Effector memory CD8-positive, alpha-beta T cell (primary cell): ENCODE measurements around the gene PPP2R5D.
"Not testable (repeated sequence)": the region's sequence is repeated elsewhere in the genome, so short reads cannot be mapped to it uniquely, and the experiment has no call there.

ENCODE experiments used
- ATAC-seq: fragments of 150-1000 bp; cut with Tn5 transposase; replicated peaks from 2 replicates; pipeline ENCODE4 v1.10.0; 2021; ENCODE audit warnings: mild to moderate bottlenecking, moderate library complexity
- DNase-seq, 3 experiments: peaks; one replicate each; pipeline ENCODE4 v3.0.0; 2021
- H3K27ac Mint-ChIP-seq, 2 donors: one replicate each; pipeline ENCODE4 v1.8.0; 2022; ENCODE audit warnings: mild to moderate bottlenecking in 2 of 2, mixed read lengths in 2 of 2, moderate library complexity in 2 of 2
- H3K27me3 Mint-ChIP-seq, 2 donors: one replicate each; pipeline ENCODE4 v1.8.0; 2022; ENCODE audit warnings: mixed read lengths in 2 of 2
- H3K36me3 Mint-ChIP-seq: one replicate; pipeline ENCODE4 v1.8.0; 2022; ENCODE audit warnings: mild to moderate bottlenecking, moderate library complexity, mixed read lengths; ENCODE audit not compliant: insufficient read depth
- H3K4me1 Mint-ChIP-seq, 2 donors: one replicate each; pipeline ENCODE4 v1.8.0; 2022; ENCODE audit warnings: low read depth in 2 of 2, mixed read lengths in 2 of 2
- H3K4me3 Mint-ChIP-seq, 2 donors: one replicate each; pipeline ENCODE4 v1.8.0; 2022; ENCODE audit warnings: mild to moderate bottlenecking in 2 of 2, mixed read lengths in 2 of 2, moderate library complexity in 2 of 2
- H3K9me3 Mint-ChIP-seq, 2 donors: one replicate each; pipeline ENCODE4 v1.8.0; 2022; ENCODE audit warnings: mixed read lengths in 2 of 2

PPP2R5D gene

GRCh38 chr6:43032326-43032725 lies 48.0 kb downstream of the PPP2R5D start:
- no peak overlapping the region for H3K4me3 Mint-ChIP-seq
- H3K27me3 Mint-ChIP-seq, result no peaks in the 10 kb centered on the region
- H3K4me1 Mint-ChIP-seq, result peaks cover 0 to 7% of the 10 kb centered on the region in 2 donors
- H3K9me3 Mint-ChIP-seq, result no peaks in the 10 kb centered on the region
- ATAC-seq (no peak), DNase-seq (no peak)
- peaks cover 55% of the 10 kb centered on the region for H3K36me3 Mint-ChIP-seq
- peak overlapping the region; percentile 85 to 89 for H3K27ac Mint-ChIP-seq

GRCh38 chr6:43033496-43034189 lies 49.3 kb downstream of the PPP2R5D start:
- Mint-ChIP-seq H3K27ac (peak overlapping the region; percentile 58 to 89), H3K4me3 (no peak overlapping the region), H3K9me3 (no peaks in the 10 kb centered on the region), H3K27me3 (no peaks in the 10 kb centered on the region), H3K4me1 (peaks cover 0 to 3% of the 10 kb centered on the region in 2 donors), H3K36me3 (peaks cover 45% of the 10 kb centered on the region)
- ATAC-seq, result no peak
- DNase-seq, result no peak

- no peaks in the 10 kb centered on the region for H3K27me3 Mint-ChIP-seq
- no peak for DNase-seq
- H3K9me3 Mint-ChIP-seq, result no peaks in the 10 kb centered on the region
- peaks cover 0 to 3% of the 10 kb centered on the region in 2 donors for H3K4me1 Mint-ChIP-seq
- H3K27ac Mint-ChIP-seq, result peak overlapping the region; percentile 58 to 89
- H3K4me3 Mint-ChIP-seq, result no peak overlapping the region
- H3K36me3 Mint-ChIP-seq, result peaks cover 40% of the 10 kb centered on the region
- ATAC-seq, result no peak
These were observed 49.8 kb downstream of the PPP2R5D start for GRCh38 chr6:43034190-43034525.

GRCh38 chr6:43035495-43036194 lies 51.3 kb downstream of the PPP2R5D start:
- H3K27me3 Mint-ChIP-seq, result no peaks in the 10 kb centered on the region
- H3K36me3 Mint-ChIP-seq, result peaks cover 36% of the 10 kb centered on the region
- no peak for ATAC-seq
- DNase-seq, result no peak
- H3K4me1 Mint-ChIP-seq, result peaks cover 0 to 3% of the 10 kb centered on the region in 2 donors
- peak overlapping the region in 1 of 2 donors; percentile 68 for H3K27ac Mint-ChIP-seq
- no peaks in the 10 kb centered on the region for H3K9me3 Mint-ChIP-seq
- no peak overlapping the region for H3K4me3 Mint-ChIP-seq

- peaks cover 0 to 3% of the 10 kb centered on the region in 2 donors for H3K4me1 Mint-ChIP-seq
- H3K4me3 Mint-ChIP-seq, result no peak overlapping the region
- no peaks in the 10 kb centered on the region for H3K9me3 Mint-ChIP-seq
- H3K27ac Mint-ChIP-seq, result peak overlapping the region; percentile 53 to 64
- H3K27me3 Mint-ChIP-seq, result no peaks in the 10 kb centered on the region
- no peak for DNase-seq
- H3K36me3 Mint-ChIP-seq, result peaks cover 26% of the 10 kb centered on the region
- no peak for ATAC-seq
These were observed 52.3 kb downstream of the PPP2R5D start for GRCh38 chr6:43036712-43037111.

GRCh38 chr6:43037197-43037596 lies 52.8 kb downstream of the PPP2R5D start:
- H3K4me1 Mint-ChIP-seq, result peaks cover 0 to 3% of the 10 kb centered on the region in 2 donors

GRCh38 chr6:43037706-43038105 lies 53.3 kb downstream of the PPP2R5D start:
- peak overlapping the region in 1 of 2 donors; percentile 64 for H3K27ac Mint-ChIP-seq
- H3K4me1 Mint-ChIP-seq, result peaks cover 0 to 3% of the 10 kb centered on the region in 2 donors
- ATAC-seq (no peak), DNase-seq (no peak)
- H3K9me3 Mint-ChIP-seq, result no peaks in the 10 kb centered on the region
- H3K27me3 Mint-ChIP-seq, result no peaks in the 10 kb centered on the region
- no peak overlapping the region for H3K4me3 Mint-ChIP-seq
- H3K36me3 Mint-ChIP-seq, result peaks cover 19% of the 10 kb centered on the region

More at GRCh38 chr6:43037197-43037596, 52.8 kb downstream of the PPP2R5D start:
- Mint-ChIP-seq H3K4me3 (no peak overlapping the region), H3K27me3 (no peaks in the 10 kb centered on the region), H3K27ac (peak overlapping the region in 1 of 2 donors; percentile 64), H3K9me3 (no peaks in the 10 kb centered on the region), H3K36me3 (peaks cover 22% of the 10 kb centered on the region)
- no peak for ATAC-seq
- DNase-seq, result no peak

- Mint-ChIP-seq H3K4me1 (peaks cover 0 to 3% of the 10 kb centered on the region in 2 donors), H3K4me3 (no peak overlapping the region), H3K36me3 (peaks cover 19% of the 10 kb centered on the region), H3K9me3 (no peaks in the 10 kb centered on the region), H3K27ac (no peak overlapping the region), H3K27me3 (no peaks in the 10 kb centered on the region)
- no peak for DNase-seq
- ATAC-seq, result no peak
These were observed 54.4 kb downstream of the PPP2R5D start for GRCh38 chr6:43038727-43039126.

GRCh38 chr6:43040542-43041257 lies 56.3 kb downstream of the PPP2R5D start:
- peaks cover 20% of the 10 kb centered on the region for H3K36me3 Mint-ChIP-seq

GRCh38 chr6:43041475-43041874 lies 57.1 kb downstream of the PPP2R5D start:
- not testable (repeated sequence) for H3K4me3 Mint-ChIP-seq, DNase-seq, H3K4me1 Mint-ChIP-seq, H3K27me3 Mint-ChIP-seq, ATAC-seq, H3K9me3 Mint-ChIP-seq
- peaks cover 20% of the 10 kb centered on the region for H3K36me3 Mint-ChIP-seq
- H3K27ac Mint-ChIP-seq, result peak overlapping the region in 1 of 2 donors; percentile 76

More at GRCh38 chr6:43040542-43041257, 56.3 kb downstream of the PPP2R5D start:
- no peak for DNase-seq
- H3K27me3 Mint-ChIP-seq, result no peaks in the 10 kb centered on the region
- peaks cover 0 to 3% of the 10 kb centered on the region in 2 donors for H3K4me1 Mint-ChIP-seq
- no peak for ATAC-seq
- H3K9me3 Mint-ChIP-seq, result no peaks in the 10 kb centered on the region
- no peak overlapping the region for H3K4me3 Mint-ChIP-seq
- H3K27ac Mint-ChIP-seq, result peak overlapping the region; percentile 32 to 62

GRCh38 chr6:43043310-43043709 lies 58.9 kb downstream of the PPP2R5D start:
- Mint-ChIP-seq H3K27me3 (no peaks in the 10 kb centered on the region), H3K27ac (peak overlapping the region in 1 of 2 donors; percentile 44), H3K36me3 (peaks cover 13% of the 10 kb centered on the region), H3K4me3 (no peak overlapping the region), H3K4me1 (no peaks in the 10 kb centered on the region), H3K9me3 (no peaks in the 10 kb centered on the region)
- ATAC-seq (no peak), DNase-seq (no peak)

- Mint-ChIP-seq H3K27me3 (no peaks in the 10 kb centered on the region), H3K36me3 (peaks cover 15% of the 10 kb centered on the region), H3K27ac (peak overlapping the region in 1 of 2 donors; percentile 13)
These were observed 61.1 kb downstream of the PPP2R5D start for GRCh38 chr6:43045371-43045930.

GRCh38 chr6:43047998-43048397 lies 63.6 kb downstream of the PPP2R5D start:
- Mint-ChIP-seq H3K9me3 (no peaks in the 10 kb centered on the region), H3K27me3 (no peaks in the 10 kb centered on the region), H3K36me3 (peaks cover 19% of the 10 kb centered on the region), H3K27ac (no peak overlapping the region), H3K4me3 (no peak overlapping the region), H3K4me1 (peaks cover 18 to 25% of the 10 kb centered on the region in 2 donors)
- DNase-seq (no peak), ATAC-seq (no peak)

More at GRCh38 chr6:43045371-43045930, 61.1 kb downstream of the PPP2R5D start:
- Mint-ChIP-seq H3K4me3 (no peak overlapping the region), H3K9me3 (no peaks in the 10 kb centered on the region), H3K4me1 (peaks cover 0 to under 1% of the 10 kb centered on the region in 2 donors)
- DNase-seq, result no peak
- ATAC-seq, result no peak
